GM19324 (cell line): ENCODE results near the gene UBC.
"Not testable (repeated sequence)": the region's sequence is repeated elsewhere in the genome, so short reads cannot be mapped to it uniquely, and the experiment has no call there.

Experiments used
- ATAC-seq: cut with Tn5 transposase; IDR thresholded peaks from one replicate; pipeline ENCODE4 v1.9.1; 2021; ENCODE audit warnings: mild to moderate bottlenecking, moderate library complexity; ENCODE audit not compliant: unreplicated experiment, low FRiP score

The UBC gene

GRCh38 chr12:124938108-124938507 is 23.7 kb upstream of the UBC start:
- no peak for ATAC-seq

- not testable (repeated sequence) for ATAC-seq
Observed at GRCh38 chr12:124931528-124931927, 17.1 kb upstream of the UBC start.

GRCh38 chr12:124930586-124930985 is 16.1 kb upstream of the UBC start:
- ATAC-seq = no peak

GRCh38 chr12:124929649-124930419 is 15.4 kb upstream of the UBC start:
- no peak for ATAC-seq

GRCh38 chr12:124928912-124929530 is 14.6 kb upstream of the UBC start:
- ATAC-seq = no peak

GRCh38 chr12:124928095-124928911 is 13.9 kb upstream of the UBC start:
- ATAC-seq = no peak

GRCh38 chr12:124927201-124928094 is 13.0 kb upstream of the UBC start:
- peak; percentile 85 for ATAC-seq

GRCh38 chr12:124925782-124926181 is 11.3 kb upstream of the UBC start:
- ATAC-seq = not testable (repeated sequence)

GRCh38 chr12:124925117-124925516 is 10.7 kb upstream of the UBC start:
- ATAC-seq = no peak

GRCh38 chr12:124923905-124924734 is 9.7 kb upstream of the UBC start:
- no peak for ATAC-seq

GRCh38 chr12:124921200-124922031 is 7.0 kb upstream of the UBC start:
- ATAC-seq = peak; percentile 55

GRCh38 chr12:124920353-124920935 is 6.0 kb upstream of the UBC start:
- no peak for ATAC-seq

- ATAC-seq = no peak
Observed at GRCh38 chr12:124919521-124920352, 5.3 kb upstream of the UBC start.

- ATAC-seq = not testable (repeated sequence)
Observed at GRCh38 chr12:124918622-124918988, 4.2 kb upstream of the UBC start.

- ATAC-seq = no peak
Observed at GRCh38 chr12:124917841-124918621, 3.6 kb upstream of the UBC start.

GRCh38 chr12:124917135-124917840 is 2.8 kb upstream of the UBC start:
- ATAC-seq = peak; percentile 46
